ENCODE measurements around the gene TRIO.

TRIO gene

GRCh38 chr5:14208071-14209021, 65.2 kb downstream of the TRIO start:
- DNase-seq (ENCODE audit: insufficient read length, low spot score) (no peak), FAIRE-seq (no peak)
- TF ChIP-seq CTCF (IDR thresholded peaks at IDR 0.05; ENCODE audit: insufficient read depth, missing control alignments), result no peak

GRCh38 chr5:14209222-14209822, 66.2 kb downstream of the TRIO start:
- FAIRE-seq (no peak), DNase-seq (ENCODE audit: insufficient read length, low spot score) (no peak)
- TF ChIP-seq CTCF (IDR thresholded peaks at IDR 0.05; ENCODE audit: insufficient read depth, missing control alignments), result no peak

- DNase-seq (ENCODE audit: insufficient read length, low spot score), result no peak
- no peak for TF ChIP-seq CTCF (IDR thresholded peaks at IDR 0.05; ENCODE audit: insufficient read depth, missing control alignments)
- FAIRE-seq, result no peak
Observed at GRCh38 chr5:14209836-14210235, 66.7 kb downstream of the TRIO start.

GRCh38 chr5:14210729-14211128, 67.6 kb downstream of the TRIO start:
- no peak for DNase-seq (ENCODE audit: insufficient read length, low spot score)
- TF ChIP-seq CTCF (IDR thresholded peaks at IDR 0.05; ENCODE audit: insufficient read depth, missing control alignments), result no peak
- no peak for FAIRE-seq

GRCh38 chr5:14211818-14212803, 69.0 kb downstream of the TRIO start:
- FAIRE-seq (no peak), DNase-seq (ENCODE audit: insufficient read length, low spot score) (no peak)
- TF ChIP-seq CTCF (IDR thresholded peaks at IDR 0.05; ENCODE audit: insufficient read depth, missing control alignments), result no peak

- DNase-seq (ENCODE audit: insufficient read length, low spot score) (no peak), FAIRE-seq (no peak)
- TF ChIP-seq CTCF (IDR thresholded peaks at IDR 0.05; ENCODE audit: insufficient read depth, missing control alignments), result no peak
Observed at GRCh38 chr5:14212838-14213237, 69.7 kb downstream of the TRIO start.

All from D721Med (cell line).